Stimulated activated CD4-positive, alpha-beta T cell treated with anti-CD3 and anti-CD28 coated beads, Interleukin-2, amount 100 ng/mL, for 4 hours (primary cell): ENCODE data around the gene VASH1.

Experiments used
- DNase-seq: peaks from one replicate; pipeline ENCODE4 v3.0.0-alpha.2; 2020; ENCODE audit warnings: low read depth

VASH1 gene

DNA sequence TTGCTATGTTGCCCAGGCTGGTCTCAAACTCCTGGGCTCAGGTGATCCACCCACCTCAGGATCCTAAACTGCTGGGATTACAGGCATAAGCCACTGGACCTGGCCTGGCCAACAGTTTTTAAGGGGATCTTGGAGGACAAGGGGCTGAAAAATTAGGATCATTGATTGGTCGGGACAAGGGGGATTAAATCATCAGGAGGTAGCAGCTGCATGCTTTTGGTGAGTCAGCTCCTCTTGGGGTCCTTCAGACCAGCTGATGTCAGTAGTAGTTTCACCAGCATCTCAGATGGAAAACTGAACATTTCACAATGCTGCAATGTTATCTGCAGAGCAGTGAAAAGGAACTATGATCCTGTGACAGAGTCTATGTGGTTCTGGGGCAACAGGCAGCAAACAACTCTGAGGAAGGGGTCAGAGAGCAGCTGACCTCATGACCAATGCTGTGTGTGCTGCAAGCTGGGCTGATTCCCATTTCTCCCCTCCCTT lies 71.3 kb downstream of the VASH1 start:
- no peak for DNase-seq
